HEK293T (cell line): ENCODE data around the gene MID2.

Experiments
- BHLHE40 ChIP-seq: fragments of 450-650 bp; IDR thresholded peaks from 2 replicates; pipeline ENCODE4 v1.6.1; 2016; ENCODE audit warnings: mild to moderate bottlenecking, moderate library complexity, borderline replicate concordance
- CTBP1 ChIP-seq: fragments of 450-650 bp; IDR thresholded peaks from 2 replicates; pipeline ENCODE4 v1.6.1; 2016; ENCODE audit warnings: borderline replicate concordance
- FOXA1 ChIP-seq: fragments of 450-650 bp; IDR thresholded peaks from 2 replicates; pipeline ENCODE4 v1.6.1; 2016; ENCODE audit warnings: mild to moderate bottlenecking
- FOXK2 ChIP-seq: fragments of 450-650 bp; IDR thresholded peaks from 2 replicates; pipeline ENCODE4 v1.6.1; 2016; ENCODE audit warnings: mild to moderate bottlenecking
- FOXM1 ChIP-seq: fragments of 450-650 bp; IDR thresholded peaks from 2 replicates; pipeline ENCODE4 v1.6.1; 2017; ENCODE audit warnings: mild to moderate bottlenecking, borderline replicate concordance
- HDGF ChIP-seq: fragments of 450-650 bp; IDR thresholded peaks from 2 replicates; pipeline ENCODE4 v1.6.1; 2017; ENCODE audit warnings: antibody characterized with exemption, borderline replicate concordance
- L3MBTL2 ChIP-seq: fragments of 450-650 bp; conservative IDR thresholded peaks from 2 replicates; pipeline ENCODE4 v1.6.1; 2016; ENCODE audit warnings: mild to moderate bottlenecking
- LEF1 ChIP-seq: fragments of 450-650 bp; IDR thresholded peaks from 2 replicates; pipeline ENCODE4 v1.6.1; 2017; ENCODE audit warnings: mild to moderate bottlenecking, borderline replicate concordance
- NFRKB ChIP-seq: fragments of 450-650 bp; IDR thresholded peaks from 2 replicates; pipeline ENCODE4 v1.6.1; 2016; ENCODE audit warnings: mild to moderate bottlenecking, moderate library complexity
- SP1 ChIP-seq: fragments of 450-650 bp; IDR thresholded peaks from 2 replicates; pipeline ENCODE4 v1.6.1; 2017
- SUZ12 ChIP-seq: fragments of 450-650 bp; IDR thresholded peaks from 2 replicates; pipeline ENCODE4 v1.6.1; 2016; ENCODE audit warnings: mild to moderate bottlenecking
- TARDBP ChIP-seq: fragments of 450-650 bp; IDR thresholded peaks from 2 replicates; pipeline ENCODE4 v1.6.1; 2016
- ZNF384 ChIP-seq: fragments of 450-650 bp; IDR thresholded peaks from 2 replicates; pipeline ENCODE4 v1.6.1; 2016
- TF ChIP-seq, protein P1 (sequence below): fragments of 450-650 bp; IDR thresholded peaks from 2 replicates; pipeline ENCODE4 v1.6.1; 2016

DNA sequence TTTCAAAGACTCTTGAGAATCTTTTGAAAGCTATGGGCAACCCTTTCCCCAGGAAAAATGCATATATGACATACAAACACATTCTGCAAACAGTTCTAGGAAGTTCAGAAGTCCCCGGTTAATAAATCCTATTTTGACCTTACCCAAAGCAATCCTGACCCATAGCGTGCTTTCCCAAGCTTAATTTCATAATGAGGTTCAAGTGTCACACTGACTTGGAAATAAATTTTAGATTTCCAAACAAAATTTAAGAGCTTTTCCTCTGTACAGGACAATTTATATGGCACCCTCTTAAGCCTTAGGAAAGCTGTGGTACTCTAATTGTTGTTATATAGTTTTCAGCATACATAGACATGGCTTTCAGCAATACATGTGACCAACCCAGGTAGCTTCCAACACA, 11.3 kb downstream of the MID2 start:
- TF ChIP-seq LEF1 (no peak), L3MBTL2 (no peak), SUZ12 (no peak), SP1 (no peak), FOXK2 (no peak), ZNF384 (no peak), FOXA1 (no peak), FOXM1 (no peak), TARDBP (no peak), BHLHE40 (no peak), NFRKB (no peak), HDGF (no peak), CTBP1 (no peak; the same call in 1 of the 2 replicates)
- TF ChIP-seq, protein P1, sequence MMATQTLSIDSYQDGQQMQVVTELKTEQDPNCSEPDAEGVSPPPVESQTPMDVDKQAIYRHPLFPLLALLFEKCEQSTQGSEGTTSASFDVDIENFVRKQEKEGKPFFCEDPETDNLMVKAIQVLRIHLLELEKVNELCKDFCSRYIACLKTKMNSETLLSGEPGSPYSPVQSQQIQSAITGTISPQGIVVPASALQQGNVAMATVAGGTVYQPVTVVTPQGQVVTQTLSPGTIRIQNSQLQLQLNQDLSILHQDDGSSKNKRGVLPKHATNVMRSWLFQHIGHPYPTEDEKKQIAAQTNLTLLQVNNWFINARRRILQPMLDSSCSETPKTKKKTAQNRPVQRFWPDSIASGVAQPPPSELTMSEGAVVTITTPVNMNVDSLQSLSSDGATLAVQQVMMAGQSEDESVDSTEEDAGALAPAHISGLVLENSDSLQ, result peak; percentile 42; the same call in 1 of the 2 replicates
